GM21619 (cell line): ENCODE data around the gene PRKCSH.
A peak's percentile ranks its signal among the peaks of the same experiment; 100 is the strongest.

Source experiments
- ATAC-seq: cut with Tn5 transposase; IDR thresholded peaks from one replicate; pipeline ENCODE4 v1.9.1; 2021; ENCODE audit not compliant: unreplicated experiment

PRKCSH gene

DNA sequence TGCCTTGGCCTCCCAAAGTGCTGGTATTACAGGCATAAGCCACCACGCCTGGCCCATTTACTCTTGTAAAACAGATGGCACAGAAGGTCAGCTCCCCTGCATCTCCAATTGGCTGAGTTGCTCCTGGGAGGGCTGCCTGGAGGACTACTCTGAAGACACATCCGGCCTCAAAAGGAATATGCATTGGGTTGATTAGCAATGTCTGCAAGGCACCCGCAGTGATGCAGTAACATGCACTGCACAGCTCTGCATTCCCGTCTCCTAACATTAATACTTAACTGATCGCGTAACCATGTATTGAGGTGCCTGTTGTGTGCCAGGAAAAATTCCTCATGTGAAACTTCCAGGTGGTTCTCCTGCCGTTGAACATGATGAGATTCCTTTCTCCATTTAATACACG, 40.4 kb downstream of the PRKCSH start:
- ATAC-seq: no peak

DNA sequence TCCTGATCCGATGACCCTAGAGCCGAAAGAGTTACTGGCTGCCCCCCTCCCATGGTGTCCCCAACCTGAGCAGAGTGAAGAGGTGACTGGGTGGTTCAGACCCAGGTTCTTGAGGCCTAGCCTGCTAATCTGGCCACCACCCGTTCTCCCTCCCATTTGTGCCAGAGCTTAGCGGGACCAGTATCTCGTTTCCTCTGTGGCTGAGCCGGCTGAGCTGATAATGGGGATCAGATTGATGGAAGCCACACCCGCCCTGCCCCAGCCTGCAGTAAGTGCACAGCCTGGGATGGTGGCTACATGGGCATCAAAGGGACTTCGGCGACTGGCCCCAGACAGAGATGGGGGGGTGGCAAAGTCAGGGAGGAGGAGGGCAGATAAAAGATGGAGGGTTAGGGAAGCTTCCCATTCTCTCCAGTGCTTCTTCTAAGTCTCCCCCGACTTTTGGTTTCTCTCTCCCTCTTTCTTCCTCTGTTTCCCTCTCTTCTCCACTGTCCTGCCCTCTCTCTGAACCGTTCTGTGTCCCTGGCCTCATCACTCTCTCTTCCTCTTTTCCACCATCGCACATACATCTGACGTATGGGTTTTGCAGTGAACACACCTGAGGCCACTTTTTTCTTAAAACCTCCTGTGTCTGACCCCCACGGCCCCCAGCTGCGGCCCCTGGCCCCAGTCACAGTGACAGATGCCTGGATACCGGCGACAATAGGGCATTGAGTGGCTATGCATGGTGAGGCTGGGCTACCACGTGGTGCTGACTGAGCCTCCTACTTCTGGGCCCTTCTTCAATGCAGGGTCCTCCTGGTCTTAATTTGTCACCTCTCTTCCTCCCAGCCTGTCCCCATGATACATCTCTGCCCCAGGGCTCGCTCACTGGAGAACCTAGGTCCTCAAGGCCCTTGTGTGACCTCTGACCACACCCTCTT, 43.0 kb downstream of the PRKCSH start:
- no peak for ATAC-seq

DNA sequence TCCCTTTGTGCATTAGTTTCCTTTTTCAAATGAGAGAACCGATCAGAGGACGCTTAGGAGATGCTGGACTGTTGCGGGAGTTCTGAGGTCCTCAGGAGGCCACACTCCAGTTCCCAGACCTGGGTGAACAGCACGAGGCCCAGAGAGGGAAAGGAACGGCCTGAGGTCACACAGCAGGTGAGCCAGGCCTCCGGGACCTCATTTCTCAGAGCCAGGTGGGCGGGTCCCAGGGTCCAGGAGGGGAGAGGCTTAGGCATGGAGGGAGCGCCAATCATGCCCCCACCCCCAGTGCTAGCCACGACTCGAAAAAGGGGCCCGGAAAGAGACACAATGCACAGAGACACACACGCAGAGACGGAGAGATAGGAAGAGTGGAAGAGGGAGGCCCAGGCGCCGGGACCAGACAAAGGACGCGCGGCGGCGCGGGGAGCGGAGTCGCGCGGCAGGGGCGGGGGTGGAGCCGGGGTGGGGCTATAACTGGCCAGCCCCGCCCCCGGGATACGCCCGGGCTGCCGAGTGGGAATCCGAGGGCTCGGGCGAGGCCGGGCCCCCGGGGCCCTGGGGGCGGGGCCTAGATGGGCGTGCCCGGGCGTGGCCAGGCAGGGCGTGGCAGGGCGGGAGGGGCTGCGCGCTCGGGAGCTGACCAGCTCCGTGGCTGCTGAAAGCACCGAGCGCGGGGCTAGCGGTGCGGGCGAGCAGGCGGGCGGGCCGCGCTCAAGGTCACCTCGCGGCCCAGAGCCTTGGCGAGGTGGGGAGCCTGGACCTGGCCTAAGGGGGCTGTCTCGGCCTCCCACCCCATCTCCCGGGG, 43.9 kb downstream of the PRKCSH start:
- no peak for ATAC-seq

DNA sequence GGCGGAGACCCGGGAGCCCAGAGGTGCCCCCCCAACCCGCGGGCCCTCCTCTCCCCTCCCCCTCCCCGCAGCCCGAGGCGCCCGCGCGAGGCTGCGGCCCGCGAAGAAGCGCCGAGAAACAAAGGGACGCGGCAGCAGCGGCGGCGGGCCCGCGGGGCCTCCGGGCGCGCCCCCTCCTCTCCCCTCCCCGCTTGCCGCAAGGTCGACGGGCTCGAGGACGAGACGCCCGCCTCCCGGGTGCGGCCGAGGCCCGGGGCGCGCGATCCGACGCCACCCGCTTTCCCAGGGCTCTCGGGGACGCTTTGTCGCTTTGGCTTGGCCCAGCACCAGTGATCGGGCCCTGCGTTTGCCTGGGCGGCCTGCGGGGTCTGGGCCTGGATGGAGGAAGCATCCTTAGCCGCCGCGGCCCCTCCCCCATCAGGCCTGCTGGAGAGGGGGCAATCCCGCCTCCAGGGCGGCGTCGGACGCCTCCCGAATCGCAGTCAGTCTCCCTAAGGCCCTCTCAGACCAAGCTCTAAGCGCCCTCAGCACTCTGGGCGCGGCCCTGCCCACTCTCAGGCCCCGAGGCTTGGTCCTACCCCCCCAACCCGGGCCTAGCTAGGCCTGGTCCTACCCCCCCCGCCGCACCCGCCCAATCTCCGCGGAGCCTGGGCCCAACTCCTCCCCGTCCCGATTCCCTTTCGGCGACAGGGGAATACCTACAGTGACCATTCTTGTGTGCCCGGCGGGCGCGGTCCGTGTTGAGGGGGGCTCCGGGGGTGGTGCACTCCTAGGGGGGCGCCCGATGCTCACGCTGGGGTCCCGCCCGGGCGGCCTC, 44.7 kb downstream of the PRKCSH start:
- no peak for ATAC-seq

DNA sequence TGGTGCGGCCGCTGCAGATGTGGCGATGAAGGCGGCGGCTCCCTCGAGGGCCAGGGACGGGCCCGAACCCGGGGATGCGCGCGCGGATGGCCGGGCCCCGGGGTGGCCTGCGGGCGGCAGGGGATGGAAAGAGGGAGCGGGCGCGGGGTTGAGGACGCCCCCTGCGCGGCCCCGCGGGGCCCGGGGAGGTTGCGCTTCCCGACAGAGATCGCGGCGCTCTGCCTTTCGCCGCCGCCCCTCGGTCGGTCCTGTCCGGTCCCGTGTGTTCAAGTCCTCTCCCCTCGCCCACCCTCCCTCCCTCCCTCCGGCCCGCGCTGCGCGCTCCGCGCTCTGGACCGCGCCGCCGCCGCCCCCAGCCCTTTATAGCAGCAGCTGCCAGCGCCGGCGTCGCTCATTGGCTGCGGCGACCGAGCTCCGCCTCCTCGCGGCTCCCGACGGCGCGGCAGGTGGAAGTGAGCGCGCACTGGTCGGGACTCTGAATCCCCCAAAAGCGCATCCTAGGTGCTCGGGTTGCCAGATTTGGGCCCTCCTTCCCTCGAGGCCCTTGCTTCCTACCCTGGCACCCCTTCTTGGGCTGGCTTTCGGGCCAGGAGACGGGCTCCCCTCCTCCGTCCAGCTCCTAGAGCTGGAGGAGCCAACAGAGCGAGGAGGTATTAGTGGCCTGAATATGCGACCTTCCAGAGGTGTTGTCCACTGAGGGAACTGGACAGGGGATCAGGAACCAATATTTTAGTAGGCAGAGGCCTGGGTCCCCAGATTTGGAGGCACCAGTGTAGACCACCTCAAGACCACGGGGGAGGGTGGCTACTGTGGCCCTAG, 45.5 kb downstream of the PRKCSH start, which contains the start of gene ELAVL3:
TSS of gene ELAVL3 (minus strand) at position 332 of the 819 bp plus-strand sequence. CDS start 438 bp downstream, outside the sequence.
- ATAC-seq: no peak

DNA sequence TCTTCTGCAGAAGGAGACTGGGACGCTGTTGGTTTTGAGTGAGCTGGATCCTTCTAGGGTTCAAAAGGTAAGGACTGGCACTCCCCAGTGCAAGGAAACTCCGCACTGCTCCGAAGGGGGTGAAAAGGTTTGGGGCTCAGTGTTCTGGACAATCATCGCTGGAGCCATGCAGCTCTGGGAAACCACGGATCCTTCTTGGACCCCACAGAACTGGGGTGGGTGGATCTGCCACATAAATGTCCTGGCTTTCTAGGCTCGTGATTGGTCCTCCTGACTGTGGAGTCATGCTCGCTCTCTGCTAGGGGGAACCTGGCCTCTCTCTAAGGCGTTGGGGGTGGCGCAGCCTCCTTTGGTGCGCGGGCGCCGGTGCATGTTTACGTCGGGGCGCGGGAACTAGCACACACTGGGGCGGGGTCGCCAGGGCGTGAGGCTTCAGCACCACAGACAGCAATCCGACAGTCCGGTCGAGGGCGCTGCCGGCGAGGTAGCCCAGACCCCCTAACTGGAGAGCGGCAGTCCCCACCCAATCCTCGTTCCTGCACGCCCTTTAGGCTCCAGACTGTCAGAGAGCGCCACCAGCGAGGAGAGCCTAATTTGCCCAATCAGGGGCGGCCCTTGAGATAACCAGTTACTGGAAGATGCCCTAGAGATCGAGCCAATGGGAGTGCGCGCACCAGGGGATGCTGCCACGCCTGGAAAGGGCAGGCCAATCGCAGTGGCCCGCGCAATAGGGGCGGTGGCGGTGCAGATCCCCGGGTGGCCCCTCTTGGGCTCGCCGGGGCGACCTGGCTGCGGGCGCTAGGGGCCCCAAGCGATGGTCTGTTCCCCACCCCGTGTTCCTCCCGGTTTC, 46.3 kb downstream of the PRKCSH start:
- peak; percentile 58 for ATAC-seq

DNA sequence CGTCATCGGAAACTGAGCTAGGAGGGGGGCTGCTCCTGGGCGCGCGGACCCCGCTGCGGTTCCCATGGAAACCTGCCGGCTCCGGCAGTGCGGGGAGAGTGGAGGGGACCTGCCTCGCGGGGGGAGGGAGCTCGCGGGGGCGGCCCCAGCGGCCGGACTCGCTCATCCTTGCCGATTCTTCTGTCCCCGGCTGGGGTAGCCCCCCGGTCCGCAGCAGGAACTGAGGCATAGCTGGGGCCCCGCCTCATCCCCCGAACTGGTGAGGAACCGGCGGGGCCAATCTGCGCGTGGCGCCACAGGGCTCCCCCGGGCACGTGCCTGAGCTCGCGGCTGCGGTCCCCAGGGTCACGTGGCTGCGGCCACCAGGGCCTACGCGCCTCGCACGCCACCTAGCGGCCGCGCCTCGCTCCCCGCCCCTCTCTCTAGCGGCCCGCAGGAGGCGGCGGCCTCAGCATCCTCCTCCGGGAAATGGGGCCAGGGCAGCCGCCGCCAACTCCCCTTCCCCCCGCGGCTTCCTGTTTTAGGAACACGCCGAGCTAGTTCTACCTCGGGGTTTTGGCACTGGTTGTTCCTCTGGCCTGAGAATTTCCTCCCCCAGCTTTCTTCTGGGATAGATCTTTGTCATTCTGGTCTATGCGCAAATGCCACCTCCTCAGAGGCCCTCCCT, 47.1 kb downstream of the PRKCSH start:
- ATAC-seq: peak; percentile 53

DNA sequence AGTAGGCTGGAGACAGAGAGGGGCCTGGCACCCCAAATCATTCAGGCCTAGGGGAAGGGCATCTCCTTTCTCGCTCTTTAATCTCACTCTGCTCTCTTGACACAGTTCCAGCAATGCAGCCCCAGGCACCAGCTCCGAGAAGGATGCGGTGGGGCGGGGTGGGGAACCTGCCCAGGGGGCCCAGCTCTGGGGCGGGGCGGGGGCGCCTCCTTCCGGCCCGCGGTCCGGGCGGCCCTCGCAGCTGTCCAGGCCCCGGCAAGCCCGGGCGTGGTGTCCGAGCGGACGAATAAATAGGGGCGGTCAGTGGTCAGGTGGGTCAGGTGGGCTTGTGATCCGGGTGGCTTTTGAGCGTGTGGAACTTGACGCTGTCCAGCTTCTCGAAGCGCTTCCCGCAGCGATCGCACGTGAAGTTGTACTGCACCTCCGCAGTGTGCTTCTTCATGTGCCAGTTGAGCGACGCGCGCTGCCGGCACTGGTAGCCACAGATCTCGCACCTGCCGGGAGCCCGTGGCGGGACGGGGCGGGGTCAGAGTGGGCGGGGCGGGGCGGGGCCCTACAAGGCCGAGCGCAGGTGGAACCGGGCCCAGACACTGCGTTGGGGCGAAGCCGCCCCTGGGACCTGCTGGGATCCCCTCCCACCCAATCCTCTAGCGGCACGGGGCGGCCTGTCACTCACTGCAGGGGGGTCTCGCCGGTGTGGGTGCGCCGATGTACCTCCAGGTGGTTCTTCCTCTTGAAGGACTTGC, 48.1 kb downstream of the PRKCSH start:
- no peak for ATAC-seq

DNA sequence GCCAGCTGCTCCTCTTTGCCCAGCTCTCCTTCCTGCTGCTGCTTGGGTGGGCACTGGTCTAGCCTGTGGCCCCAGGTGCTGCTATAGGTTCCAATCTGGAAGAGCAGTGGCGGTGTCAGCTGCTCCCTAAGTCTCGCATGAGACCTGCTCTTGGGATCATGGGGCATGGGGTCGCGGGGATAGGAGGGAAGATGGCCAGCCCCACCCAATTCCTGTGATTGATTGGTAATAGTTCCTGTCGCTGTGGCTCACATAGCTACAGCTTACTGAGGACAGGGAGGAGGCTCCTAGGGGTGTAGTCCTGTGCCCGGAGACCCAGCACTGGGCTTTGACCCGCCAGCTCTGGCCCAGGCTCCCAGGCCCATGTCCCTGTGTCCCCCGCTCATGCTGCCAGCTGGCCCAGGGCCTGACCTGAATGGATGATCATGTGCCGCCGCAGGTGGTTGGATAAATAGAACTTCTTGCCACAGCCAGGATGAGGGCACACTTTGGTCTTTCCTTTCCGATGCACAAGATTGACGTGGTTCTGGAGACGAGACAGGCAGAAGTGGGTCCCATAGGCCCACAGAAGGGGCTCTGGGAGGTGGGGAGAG, 49.9 kb downstream of the PRKCSH start:
- ATAC-seq: no peak

DNA sequence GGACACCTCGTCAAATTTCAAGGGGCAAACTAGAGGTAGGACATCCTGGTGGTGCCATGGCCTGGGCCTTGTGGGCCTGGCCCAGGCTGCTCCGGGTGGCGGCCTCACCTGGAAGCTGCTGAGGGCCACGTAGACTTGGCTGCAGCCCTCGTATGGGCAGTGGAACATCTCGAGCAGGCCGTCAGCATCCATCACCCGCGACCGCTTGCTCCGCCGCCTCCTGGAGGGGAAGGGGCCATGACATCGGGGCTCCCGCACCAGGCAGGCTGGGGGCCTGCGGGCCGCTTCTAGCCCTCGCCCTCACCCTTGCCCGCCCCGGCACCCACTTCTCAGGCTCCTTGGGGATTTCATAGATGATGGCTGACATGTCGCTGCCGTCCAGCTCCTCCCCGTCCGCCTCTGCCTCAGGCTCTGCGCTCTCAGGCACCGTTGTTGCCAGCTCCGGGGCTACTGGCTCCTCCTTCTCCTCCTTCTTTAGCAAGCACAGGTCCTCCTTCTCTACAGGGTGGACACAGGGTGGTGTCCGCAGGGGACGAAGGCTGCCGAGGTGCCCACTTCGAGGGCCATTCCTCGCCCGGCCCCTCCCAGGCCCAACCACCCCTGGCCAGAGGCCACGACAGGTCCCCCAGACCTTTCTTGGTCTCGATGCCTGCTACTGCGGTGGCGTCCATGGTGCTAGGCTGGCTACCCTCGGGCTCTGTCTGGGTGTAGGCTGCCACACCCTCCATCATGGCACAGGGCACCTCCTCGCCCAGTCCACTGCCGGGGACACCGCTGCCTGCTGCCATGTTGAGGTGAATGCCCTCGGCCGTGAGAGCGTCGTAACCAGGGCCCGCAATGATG, 51.4 kb downstream of the PRKCSH start:
- ATAC-seq: no peak

DNA sequence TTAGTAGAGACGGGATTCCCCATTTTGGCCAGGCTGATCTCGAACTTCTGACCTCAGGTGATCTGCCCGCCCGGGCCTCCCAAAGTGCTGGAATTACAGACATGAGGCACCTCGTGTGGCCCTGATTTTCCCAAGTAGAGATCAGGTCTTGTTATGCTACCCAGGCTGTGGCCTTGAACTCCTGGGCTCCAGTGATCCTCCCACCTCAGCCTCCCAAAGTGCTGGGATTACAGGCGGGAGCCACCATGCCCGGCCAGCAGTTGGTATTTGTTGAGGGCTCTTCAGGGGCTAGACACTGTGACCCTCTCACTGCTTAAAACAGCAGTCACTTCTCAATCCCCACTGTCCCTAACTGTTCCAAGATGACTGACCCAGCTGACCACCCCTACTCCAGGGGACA, 53.9 kb downstream of the PRKCSH start:
- no peak for ATAC-seq

DNA sequence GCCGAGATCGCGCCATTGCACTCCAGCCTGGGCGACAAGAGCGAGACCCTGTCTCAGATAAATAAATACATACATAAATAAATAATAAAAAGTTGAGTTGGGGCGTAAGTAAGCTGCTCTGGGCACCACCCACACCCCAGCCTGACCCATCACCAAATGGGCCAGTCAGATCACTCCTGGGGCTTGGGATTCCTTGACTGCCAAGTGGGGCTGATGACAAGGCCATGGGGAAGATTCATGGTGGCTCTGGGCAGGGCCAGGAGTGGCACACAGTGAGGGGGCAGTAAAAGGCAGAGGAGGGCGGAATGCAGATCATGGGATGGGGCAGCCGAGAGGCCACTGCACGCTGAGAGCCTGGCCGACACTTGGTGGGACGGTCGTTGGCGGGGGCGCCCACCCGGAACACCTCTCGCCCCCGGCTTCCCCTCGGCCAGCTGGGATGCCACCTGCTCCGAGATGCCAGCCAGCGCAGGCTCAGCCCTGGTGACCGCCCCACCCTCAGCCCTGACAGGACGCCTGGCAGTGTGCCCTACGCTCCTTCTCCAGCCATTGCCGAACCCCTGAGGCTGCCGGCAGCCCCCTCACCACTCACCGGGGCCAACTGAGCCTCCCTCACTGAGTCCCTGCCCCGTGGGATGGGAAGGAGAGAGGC, 59.3 kb downstream of the PRKCSH start:
- ATAC-seq: no peak

DNA sequence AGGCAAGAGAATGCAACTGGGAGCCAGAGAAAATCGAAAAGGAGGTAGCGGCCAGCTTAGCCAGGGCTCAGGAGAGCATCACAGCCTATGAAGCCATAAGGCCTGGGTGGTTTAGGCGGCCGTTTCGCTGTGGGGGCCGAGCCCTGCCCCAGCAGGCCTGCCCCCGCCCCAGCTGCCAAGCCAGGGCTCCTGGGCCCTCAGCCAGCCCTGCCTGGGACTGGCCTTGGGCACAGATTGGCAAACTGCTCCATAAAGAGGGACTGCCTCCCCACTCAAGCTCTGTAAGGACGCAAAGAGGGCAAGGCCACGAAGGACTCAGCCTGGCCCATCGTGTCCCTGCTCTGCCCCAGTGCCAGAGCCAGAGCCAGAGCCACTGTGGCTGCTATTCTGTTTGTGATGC, 60.0 kb downstream of the PRKCSH start:
- no peak for ATAC-seq

DNA sequence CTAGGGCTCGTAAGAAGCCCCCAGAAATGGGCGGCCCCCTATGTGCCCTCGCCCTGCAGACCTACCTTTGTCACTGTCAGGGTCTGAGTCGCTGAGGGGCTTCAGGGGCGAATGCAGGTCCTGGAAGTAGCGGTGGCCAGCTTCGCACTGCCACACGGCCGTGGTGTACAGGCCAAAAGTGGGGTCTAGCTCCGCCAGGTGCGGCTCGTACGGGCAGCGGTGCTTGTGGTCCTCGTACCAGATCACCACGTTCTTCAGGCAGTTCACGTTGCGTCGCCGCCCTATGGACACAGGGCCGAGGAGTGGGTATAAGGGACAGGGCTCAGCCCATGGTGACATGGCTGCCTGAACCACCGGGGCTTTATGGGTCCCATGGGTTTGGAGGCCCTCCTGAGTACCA, 60.5 kb downstream of the PRKCSH start:
- no peak for ATAC-seq

DNA sequence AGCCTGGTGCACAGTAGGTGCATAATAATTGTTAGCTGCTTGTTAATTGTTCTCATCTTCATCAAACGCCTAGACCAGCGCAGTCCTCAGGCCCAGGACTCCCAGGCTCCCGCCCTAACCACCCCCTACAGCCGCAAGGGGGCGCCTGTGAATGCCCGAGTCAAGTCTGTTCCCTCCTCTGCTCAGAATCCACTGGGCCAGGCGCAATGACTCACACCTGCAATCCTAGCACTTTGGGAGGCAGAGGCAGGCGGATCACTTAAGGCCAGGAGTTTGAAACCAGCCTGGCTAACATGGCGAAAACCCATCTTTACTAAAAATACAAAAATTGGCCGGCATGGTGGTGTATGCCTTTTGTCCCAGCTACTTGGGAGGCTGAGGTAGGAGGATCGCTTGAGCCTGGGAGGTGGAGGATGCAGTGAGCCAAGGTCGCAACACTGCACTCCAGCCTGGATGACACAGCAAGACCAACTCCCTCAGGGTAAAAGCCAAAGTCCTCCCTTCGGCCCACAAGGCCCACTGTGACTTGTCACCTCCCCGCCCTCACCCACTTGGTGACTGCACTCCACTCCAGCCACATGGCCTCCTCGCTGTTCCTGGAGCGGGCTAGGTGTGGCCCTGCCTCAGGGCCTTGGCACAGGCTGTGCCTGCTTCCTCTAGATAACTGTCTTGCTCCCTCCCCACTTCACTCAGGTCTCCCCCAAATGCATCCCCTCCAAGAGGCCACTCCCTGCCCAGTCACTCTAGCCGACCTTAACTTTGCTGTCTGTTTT, 61.1 kb downstream of the PRKCSH start:
- ATAC-seq: no peak
